GM10266 (cell line): Measurements from ENCODE around the gene SBF2.
"Not testable (repeated sequence)": the region's sequence is repeated elsewhere in the genome, so short reads cannot be mapped to it uniquely, and the experiment has no call there.

Source experiments
- DNase-seq: peaks from one replicate; pipeline ENCODE4 v3.0.0; 2012; ENCODE audit errors: extremely low spot score
- TF ChIP-seq, protein P1 (sequence below): IDR thresholded peaks from 2 replicates; pipeline ENCODE4 v1.5.1; 2012; ENCODE audit warnings: mild to moderate bottlenecking, low read depth; ENCODE audit not compliant: control insufficient read depth, insufficient read depth; ENCODE audit errors: missing control alignments

Gene SBF2

GRCh38 chr11:10257478-10257877, 36.5 kb downstream of the SBF2 start:
- no peak for DNase-seq
- TF ChIP-seq, protein P1, sequence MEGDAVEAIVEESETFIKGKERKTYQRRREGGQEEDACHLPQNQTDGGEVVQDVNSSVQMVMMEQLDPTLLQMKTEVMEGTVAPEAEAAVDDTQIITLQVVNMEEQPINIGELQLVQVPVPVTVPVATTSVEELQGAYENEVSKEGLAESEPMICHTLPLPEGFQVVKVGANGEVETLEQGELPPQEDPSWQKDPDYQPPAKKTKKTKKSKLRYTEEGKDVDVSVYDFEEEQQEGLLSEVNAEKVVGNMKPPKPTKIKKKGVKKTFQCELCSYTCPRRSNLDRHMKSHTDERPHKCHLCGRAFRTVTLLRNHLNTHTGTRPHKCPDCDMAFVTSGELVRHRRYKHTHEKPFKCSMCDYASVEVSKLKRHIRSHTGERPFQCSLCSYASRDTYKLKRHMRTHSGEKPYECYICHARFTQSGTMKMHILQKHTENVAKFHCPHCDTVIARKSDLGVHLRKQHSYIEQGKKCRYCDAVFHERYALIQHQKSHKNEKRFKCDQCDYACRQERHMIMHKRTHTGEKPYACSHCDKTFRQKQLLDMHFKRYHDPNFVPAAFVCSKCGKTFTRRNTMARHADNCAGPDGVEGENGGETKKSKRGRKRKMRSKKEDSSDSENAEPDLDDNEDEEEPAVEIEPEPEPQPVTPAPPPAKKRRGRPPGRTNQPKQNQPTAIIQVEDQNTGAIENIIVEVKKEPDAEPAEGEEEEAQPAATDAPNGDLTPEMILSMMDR = no peak

DNA sequence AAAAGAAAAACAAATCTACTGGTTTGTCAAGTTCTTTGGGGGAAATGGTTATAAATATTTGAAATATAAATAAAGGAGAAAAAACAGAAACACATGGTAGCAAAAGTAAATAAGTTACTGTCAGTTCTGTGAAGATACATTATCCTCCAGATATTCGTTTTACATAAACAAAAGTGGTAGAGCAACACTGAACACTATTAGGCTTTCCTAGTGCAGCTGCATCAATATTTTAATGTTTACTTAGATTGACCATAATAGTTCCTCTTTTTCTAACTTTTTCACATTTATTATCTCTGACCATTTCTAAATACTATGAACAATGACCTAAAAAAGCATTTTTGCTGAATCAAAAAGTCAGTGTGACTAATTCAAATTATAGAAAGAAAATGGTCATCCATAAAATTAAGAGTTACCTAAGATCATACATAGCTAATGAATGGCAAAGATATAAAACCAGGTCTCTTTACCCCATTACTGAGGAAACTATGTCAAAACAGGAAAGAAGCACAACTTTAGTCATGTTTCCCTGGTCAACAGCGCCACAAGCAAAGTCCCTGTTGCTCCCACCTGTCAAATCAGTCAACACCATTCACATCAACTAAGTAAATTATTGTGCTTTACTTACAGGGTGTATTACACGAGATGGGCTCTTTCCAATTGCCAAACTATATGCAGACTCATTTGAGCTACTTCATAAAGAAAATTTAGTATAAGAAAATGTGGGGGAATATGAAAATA, 38.5 kb downstream of the SBF2 start:
- TF ChIP-seq, protein P1 = no peak
- no peak for DNase-seq

DNA sequence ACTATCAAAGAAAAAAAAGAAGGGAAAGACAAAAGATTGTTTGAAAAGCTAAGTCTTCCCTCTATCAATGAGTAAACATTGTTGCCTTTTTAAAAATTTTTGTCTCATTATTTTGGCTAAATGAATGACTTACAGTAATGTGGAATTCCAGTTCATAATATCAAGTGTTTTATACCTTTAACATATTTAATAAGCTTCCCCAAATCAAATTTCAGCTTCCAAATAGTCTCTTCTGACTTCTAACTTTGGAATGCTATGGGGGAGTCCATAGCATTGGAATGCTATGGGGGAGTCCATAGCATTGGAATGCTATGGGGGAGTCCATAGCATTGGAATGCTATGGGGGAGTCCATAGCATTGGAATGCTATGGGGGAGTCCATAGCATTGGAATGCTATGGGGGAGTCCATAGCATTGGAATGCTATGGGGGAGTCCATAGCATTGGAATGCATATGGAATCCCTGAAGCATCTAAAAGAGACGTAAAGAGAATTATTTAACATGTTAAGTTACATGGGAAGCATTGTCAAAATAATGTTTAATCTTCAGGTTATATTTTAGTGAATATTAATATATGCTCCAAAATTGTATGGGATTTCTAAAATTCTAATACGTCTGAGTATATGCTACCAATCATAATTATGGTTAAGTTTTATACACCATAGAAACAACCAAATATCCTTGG, 44.4 kb downstream of the SBF2 start:
- DNase-seq = not testable (repeated sequence)

DNA sequence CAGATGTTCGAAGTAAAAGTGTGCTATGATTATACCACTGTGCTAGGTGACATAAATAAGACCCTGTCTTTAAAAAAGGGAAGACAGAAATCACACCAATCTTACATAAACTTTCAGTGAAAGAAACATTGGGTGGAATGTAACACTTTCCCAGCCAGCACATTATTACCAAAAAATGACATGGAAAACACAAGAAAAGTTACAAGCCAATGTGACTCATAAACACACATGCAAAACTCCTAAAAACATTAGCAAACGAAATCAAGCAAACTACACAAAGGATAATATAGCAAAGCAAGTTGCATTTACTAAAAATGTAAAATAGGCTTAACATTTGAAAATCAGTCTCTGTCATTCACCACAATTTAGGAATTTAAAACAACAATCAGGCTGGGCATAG, 47.0 kb downstream of the SBF2 start:
- DNase-seq = no peak
- TF ChIP-seq, protein P1 = no peak

GRCh38 chr11:10243896-10244575, 50.0 kb downstream of the SBF2 start:
- TF ChIP-seq, protein P1 = no peak

GRCh38 chr11:10236840-10237239, 57.2 kb downstream of the SBF2 start:
- TF ChIP-seq, protein P1 = no peak
- no peak for DNase-seq

More at GRCh38 chr11:10243896-10244575, 50.0 kb downstream of the SBF2 start:
- DNase-seq = no peak

DNA sequence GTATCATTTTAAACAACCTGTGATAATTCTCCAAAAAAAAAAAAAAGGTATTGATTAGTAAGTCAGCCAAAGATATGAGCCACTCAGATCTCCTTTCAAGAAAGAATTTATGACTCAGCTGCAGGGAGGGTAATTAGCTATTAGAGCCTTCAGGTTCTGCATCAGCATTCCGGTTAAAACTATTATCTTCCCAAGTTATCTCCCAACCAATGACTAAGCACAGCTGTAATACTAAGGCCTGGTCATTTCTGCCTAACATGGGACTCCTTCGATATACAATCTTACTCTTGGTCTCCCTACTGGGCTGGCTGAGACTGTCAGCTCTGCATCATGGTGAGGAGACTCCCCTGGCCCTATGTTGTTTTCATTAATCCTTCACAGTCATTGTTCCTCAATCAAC, 60.4 kb downstream of the SBF2 start:
- DNase-seq = no peak
- TF ChIP-seq, protein P1 = no peak
